CD14-positive monocyte (primary cell): ENCODE measurements around the gene CNTNAP2. TPM values are rescaled to one million over a fixed set of nuclear protein-coding genes. Genes with fewer than 3 reads are reported as not detected.
"Not testable (repeated sequence)": the region's sequence is repeated elsewhere in the genome, so short reads cannot be mapped to it uniquely, and the experiment has no call there.

Experiments used
- DNase-seq, 3 donors: peaks; one replicate each; pipeline ENCODE4 v3.0.0-alpha.2; 2011 to 2022
- H2AFZ ChIP-seq: 2 replicates; pipeline ENCODE4 v1.6.0; 2012; ENCODE audit warnings: mild to moderate bottlenecking, low read depth, low read length, inconsistent platforms; ENCODE audit not compliant: insufficient read depth, poor library complexity, severe bottlenecking
- H3K27ac ChIP-seq, 2 donors: 1 replicate in 1 of 2; 2 replicates in 1 of 2; pipeline ENCODE4 v1.5.1; 2012 to 2013; ENCODE audit warnings: low read length in 2 of 2, control low read depth in 1 of 2, inconsistent platforms in 1 of 2, low read depth in 1 of 2, mild to moderate bottlenecking in 1 of 2
- H3K27me3 ChIP-seq, 2 donors: one replicate each; pipeline versions ENCODE4 v1.6.0 to v1.6.1; 2011 to 2013; ENCODE audit warnings: low read length in 2 of 2; ENCODE audit not compliant: control insufficient read depth in 2 of 2, insufficient read depth in 2 of 2
- H3K36me3 ChIP-seq, 2 donors: replicated peaks in 1 of 2; 1 replicate in 1 of 2; 2 replicates in 1 of 2; pipeline versions ENCODE4 v1.5.1 to v1.6.1; 2012 to 2013; ENCODE audit warnings: low read length in 2 of 2, control low read depth in 1 of 2, inconsistent platforms in 1 of 2, mild to moderate bottlenecking in 1 of 2; ENCODE audit not compliant: insufficient read depth in 2 of 2, control insufficient read depth in 1 of 2
- H3K4me1 ChIP-seq, 2 donors: 1 replicate in 1 of 2; 2 replicates in 1 of 2; pipeline versions ENCODE4 v1.5.1 to v1.6.1; 2012 to 2013; ENCODE audit warnings: low read length in 2 of 2, control low read depth in 1 of 2, inconsistent platforms in 1 of 2, mild to moderate bottlenecking in 1 of 2, moderate library complexity in 1 of 2; ENCODE audit not compliant: insufficient read depth in 2 of 2, control insufficient read depth in 1 of 2
- H3K4me2 ChIP-seq: replicated peaks from 2 replicates; pipeline ENCODE3; 2012; ENCODE audit warnings: low read length, moderate library complexity, mild to moderate bottlenecking; ENCODE audit not compliant: poor library complexity, severe bottlenecking; ENCODE audit errors: extremely low read depth
- H3K4me3 ChIP-seq, 3 experiments: fragments of 200-600 bp in 1 of 3; sonication (generic) in 1 of 3; replicated peaks in 1 of 3; 1 replicate in 2 of 3; 2 replicates in 1 of 3; pipeline ENCODE4 v1.5.1; 2011 to 2013; ENCODE audit warnings: low read length in 3 of 3, mild to moderate bottlenecking in 3 of 3, control low read depth in 2 of 3, low read depth in 2 of 3, inconsistent platforms in 1 of 3, moderate library complexity in 1 of 3
- H3K79me2 ChIP-seq: 2 replicates; pipeline ENCODE4 v1.6.0; 2012; ENCODE audit warnings: mild to moderate bottlenecking, control low read depth, inconsistent platforms, low read length, moderate library complexity; ENCODE audit not compliant: insufficient read depth
- H3K9ac ChIP-seq: 2 replicates; pipeline ENCODE4 v1.6.0; 2017; ENCODE audit warnings: low read length, mild to moderate bottlenecking; ENCODE audit not compliant: insufficient read depth, poor library complexity, severe bottlenecking
- H3K9me3 ChIP-seq, 2 donors: replicated peaks in 1 of 2; 1 replicate in 1 of 2; 2 replicates in 1 of 2; pipeline versions ENCODE4 v1.5.1 to v1.6.1; 2012 to 2013; ENCODE audit warnings: low read length in 2 of 2, control low read depth in 1 of 2; ENCODE audit not compliant: control insufficient read depth in 1 of 2, insufficient read depth in 1 of 2
- H4K20me1 ChIP-seq: 2 replicates; pipeline ENCODE4 v1.6.0; 2012; ENCODE audit warnings: mild to moderate bottlenecking, low read length, control low read depth, moderate library complexity; ENCODE audit not compliant: insufficient read depth
- H3K27ac Mint-ChIP-seq, 7 donors: one replicate each; pipeline ENCODE4 v1.8.0; 2020; ENCODE audit warnings: mild to moderate bottlenecking in 7 of 7, mixed read lengths in 7 of 7, moderate library complexity in 6 of 7, inconsistent platforms in 2 of 7
- H3K27me3 Mint-ChIP-seq, 3 donors: one replicate each; pipeline ENCODE4 v1.8.0; 2021 to 2022; ENCODE audit warnings: low read depth in 3 of 3, mild to moderate bottlenecking in 3 of 3, mixed read lengths in 3 of 3, moderate library complexity in 3 of 3, inconsistent platforms in 1 of 3
- H3K36me3 Mint-ChIP-seq, 2 donors: one replicate each; pipeline ENCODE4 v1.8.0; 2020; ENCODE audit warnings: mixed read lengths in 2 of 2, inconsistent platforms in 1 of 2, mild to moderate bottlenecking in 1 of 2
- H3K4me1 Mint-ChIP-seq: one replicate; pipeline ENCODE4 v1.8.0; 2020; ENCODE audit warnings: mild to moderate bottlenecking, mixed read lengths
- H3K4me3 Mint-ChIP-seq, 2 donors: one replicate each; pipeline ENCODE4 v1.8.0; 2020; ENCODE audit warnings: mild to moderate bottlenecking in 2 of 2, mixed read lengths in 2 of 2, moderate library complexity in 1 of 2
- H3K9me3 Mint-ChIP-seq, 7 donors: one replicate each; pipeline ENCODE4 v1.8.0; 2020 to 2022; ENCODE audit warnings: mixed read lengths in 7 of 7, mild to moderate bottlenecking in 6 of 7, moderate library complexity in 6 of 7, inconsistent platforms in 2 of 7
- WGBS: methylation state at CpG from one replicate; pipeline ENCODE4 v1.1.5; 2013; ENCODE audit warnings: missing lambda C conversion rate; ENCODE audit not compliant: insufficient coverage; 5-methylcytosine and 5-hydroxymethylcytosine counted together
- intact Hi-C, 2 donors: fragments of 100-400 bp; cut with micrococcal nuclease; formaldehyde crosslinking; loops; one replicate each; pipeline versions ENCODE4 v1.15.0 to v1.15.1; 2023
- polyA plus RNA-seq, 3 donors: library from polyadenylated mRNA; depleted of rRNA in 1 of 3; unstranded in 2 of 3; stranded (reverse) in 1 of 3; fragments of 300-500 nt in 2 of 3; fragments of >200 nt in 1 of 3; fragmentation: Illumina TruSeq in 2 of 3; gene quantifications; 1 replicate in 2 of 3; 2 replicates in 1 of 3; pipeline ENCODE4 v1.2.3, GENCODE V29; 2012 to 2021
- TF ChIP-seq, protein P1 (sequence below): fragments of 200-600 bp; IDR thresholded peaks from one replicate; pipeline ENCODE4 v1.8.0; 2022; ENCODE audit warnings: antibody characterized with exemption, mild to moderate bottlenecking

Gene CNTNAP2
- polyA plus RNA-seq, 3 donors: 0.01 TPM; not detected in 2

DNA sequence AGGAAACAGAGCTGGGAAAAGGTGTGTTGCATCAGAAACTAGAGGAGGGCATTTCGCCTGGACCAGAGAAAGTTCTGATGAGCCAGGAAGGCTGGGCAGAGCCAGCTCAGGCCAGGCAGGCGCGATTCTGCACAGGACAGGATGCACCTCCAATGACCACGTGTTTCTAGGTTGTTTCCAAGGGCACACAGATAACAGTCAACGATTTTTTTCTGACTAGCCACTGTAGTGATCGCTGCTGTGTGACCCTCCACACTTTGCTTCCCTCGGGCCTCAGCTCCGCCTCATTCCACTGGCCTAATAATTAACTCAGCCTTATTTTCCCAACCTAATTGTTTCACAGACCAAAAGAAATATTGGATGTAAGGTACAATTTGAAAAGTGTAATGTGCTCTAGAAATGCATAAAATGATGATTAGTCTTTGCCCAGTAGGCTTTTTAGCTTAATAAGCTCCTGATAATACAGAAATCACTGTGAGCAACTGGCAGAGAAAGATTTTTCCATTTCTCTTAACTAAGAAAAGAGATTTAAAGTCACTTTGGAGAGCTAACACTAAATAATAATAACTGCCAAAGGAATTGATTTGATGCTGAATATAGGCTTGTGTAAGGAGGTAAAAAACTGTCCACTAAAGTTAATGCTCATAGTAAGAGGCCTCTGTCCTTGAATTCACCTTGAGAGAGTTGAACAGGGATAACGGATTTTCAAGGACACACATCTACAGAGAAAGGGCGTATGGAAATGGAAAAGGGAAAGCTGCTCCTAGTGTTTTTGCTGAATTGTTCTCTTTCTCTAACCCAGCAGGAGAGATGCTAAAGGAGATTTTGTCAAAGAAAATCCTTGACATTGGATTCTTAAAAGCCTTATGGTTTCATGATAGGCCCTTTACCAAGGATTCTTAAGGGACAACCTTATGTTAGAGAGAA, 2183.0 kb downstream of the CNTNAP2 start:
- Histone ChIP-seq H3K9ac (no peak overlapping the region), H2AFZ (no peak overlapping the region), H3K4me3 (no peak overlapping the region), H3K27me3 (no peaks in the 10 kb centered on the region), H3K36me3 (no peaks in the 10 kb centered on the region), H4K20me1 (no peaks in the 10 kb centered on the region), H3K4me2 (no peak overlapping the region), H3K27ac (no peak overlapping the region), H3K4me1 (no peaks in the 10 kb centered on the region), H3K9me3 (no peaks in the 10 kb centered on the region), H3K79me2 (no peaks in the 10 kb centered on the region)
- no peak overlapping the region for H3K4me3 Mint-ChIP-seq
- no peaks in the 10 kb centered on the region for H3K27me3 Mint-ChIP-seq
- TF ChIP-seq, protein P1, sequence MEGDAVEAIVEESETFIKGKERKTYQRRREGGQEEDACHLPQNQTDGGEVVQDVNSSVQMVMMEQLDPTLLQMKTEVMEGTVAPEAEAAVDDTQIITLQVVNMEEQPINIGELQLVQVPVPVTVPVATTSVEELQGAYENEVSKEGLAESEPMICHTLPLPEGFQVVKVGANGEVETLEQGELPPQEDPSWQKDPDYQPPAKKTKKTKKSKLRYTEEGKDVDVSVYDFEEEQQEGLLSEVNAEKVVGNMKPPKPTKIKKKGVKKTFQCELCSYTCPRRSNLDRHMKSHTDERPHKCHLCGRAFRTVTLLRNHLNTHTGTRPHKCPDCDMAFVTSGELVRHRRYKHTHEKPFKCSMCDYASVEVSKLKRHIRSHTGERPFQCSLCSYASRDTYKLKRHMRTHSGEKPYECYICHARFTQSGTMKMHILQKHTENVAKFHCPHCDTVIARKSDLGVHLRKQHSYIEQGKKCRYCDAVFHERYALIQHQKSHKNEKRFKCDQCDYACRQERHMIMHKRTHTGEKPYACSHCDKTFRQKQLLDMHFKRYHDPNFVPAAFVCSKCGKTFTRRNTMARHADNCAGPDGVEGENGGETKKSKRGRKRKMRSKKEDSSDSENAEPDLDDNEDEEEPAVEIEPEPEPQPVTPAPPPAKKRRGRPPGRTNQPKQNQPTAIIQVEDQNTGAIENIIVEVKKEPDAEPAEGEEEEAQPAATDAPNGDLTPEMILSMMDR: no peak
- no peaks in the 10 kb centered on the region for H3K36me3 Mint-ChIP-seq
- intact Hi-C loops: no loop called here
- 79% methylated on average over 5 of the region's 10 CpGs for WGBS
- no peak overlapping the region for H3K27ac Mint-ChIP-seq
- DNase-seq: no peak
- H3K9me3 Mint-ChIP-seq: peaks cover 0 to 7% (median 2%) of the 10 kb centered on the region in 7 donors
- H3K4me1 Mint-ChIP-seq: no peaks in the 10 kb centered on the region

DNA sequence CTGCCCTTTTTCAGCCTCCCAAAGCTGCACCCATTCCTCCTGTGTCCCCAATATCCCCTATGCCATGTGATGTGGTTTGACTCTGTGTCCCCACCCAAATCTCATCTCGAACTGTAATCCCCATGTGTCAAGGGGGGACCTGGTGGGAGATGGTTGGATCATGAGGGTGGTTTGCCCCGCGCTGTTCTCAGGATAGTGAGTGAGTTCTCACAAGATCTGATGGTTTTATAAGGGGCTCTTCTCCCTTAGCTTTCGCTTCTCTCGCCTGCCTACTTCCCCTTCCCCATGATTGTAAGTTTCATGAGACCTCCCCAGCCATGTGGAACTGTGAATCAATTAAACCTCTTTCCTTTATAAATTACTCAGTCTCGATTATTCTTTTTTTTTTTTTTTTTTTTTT, 2185.8 kb downstream of the CNTNAP2 start:
- H3K4me1 Mint-ChIP-seq, H3K9me3 Mint-ChIP-seq, H4K20me1 ChIP-seq, intact Hi-C loops, H3K27me3 Mint-ChIP-seq, H3K9ac ChIP-seq, H3K36me3 ChIP-seq, H3K79me2 ChIP-seq, H3K4me1 ChIP-seq, H3K9me3 ChIP-seq, H3K27ac Mint-ChIP-seq, H3K27me3 ChIP-seq, H2AFZ ChIP-seq, H3K4me3 ChIP-seq, H3K4me3 Mint-ChIP-seq, DNase-seq, H3K36me3 Mint-ChIP-seq, H3K4me2 ChIP-seq, H3K27ac ChIP-seq: not testable (repeated sequence)
- no CpG with 5 or more reads among the region's 6 CpGs for WGBS
